GM18520 (cell line): ENCODE results near the gene NKAPD1.
"Not testable (repeated sequence)": the region's sequence is repeated elsewhere in the genome, so short reads cannot be mapped to it uniquely, and the experiment has no call there.

ENCODE experiments used
- ATAC-seq: cut with Tn5 transposase; IDR thresholded peaks from one replicate; pipeline ENCODE4 v1.9.1; 2021; ENCODE audit not compliant: unreplicated experiment

NKAPD1 gene

GRCh38 chr11:112073941-112074811 is at the start of gene NKAPD1, which contains the start of gene PIH1D2:
TSS of gene NKAPD1 (plus strand) at chr11:112074299. CDS start at chr11:112075575, 1,276 bp downstream.
TSS of gene PIH1D2 (minus strand) at chr11:112074017. CDS start at chr11:112073174, 843 bp downstream.
- peak; percentile 55 for ATAC-seq

GRCh38 chr11:112024773-112025678 is 49.1 kb upstream of the NKAPD1 start, which contains the start of gene DLAT:
TSS of gene DLAT (plus strand) at chr11:112025408. CDS start at chr11:112025473, 65 bp downstream.
- peak; percentile 70 for ATAC-seq

- no peak for ATAC-seq
Measured at GRCh38 chr11:112025707-112026106, 48.4 kb upstream of the NKAPD1 start.

- ATAC-seq = not testable (repeated sequence)
Measured at GRCh38 chr11:112026784-112027410, 47.2 kb upstream of the NKAPD1 start.

- ATAC-seq = no peak
Measured at GRCh38 chr11:112029460-112029859, 44.6 kb upstream of the NKAPD1 start.

- ATAC-seq = no peak
Measured at GRCh38 chr11:112033902-112034301, 40.2 kb upstream of the NKAPD1 start.

- ATAC-seq = no peak
Measured at GRCh38 chr11:112037527-112037926, 36.6 kb upstream of the NKAPD1 start.

- ATAC-seq = no peak
Measured at GRCh38 chr11:112042161-112042960, 31.7 kb upstream of the NKAPD1 start.

GRCh38 chr11:112042961-112043304 is 31.2 kb upstream of the NKAPD1 start:
- no peak for ATAC-seq

- ATAC-seq = no peak
Measured at GRCh38 chr11:112044961-112045360, 29.1 kb upstream of the NKAPD1 start.

- not testable (repeated sequence) for ATAC-seq
Measured at GRCh38 chr11:112046647-112047046, 27.5 kb upstream of the NKAPD1 start.

- not testable (repeated sequence) for ATAC-seq
Measured at GRCh38 chr11:112048256-112048655, 25.8 kb upstream of the NKAPD1 start.

GRCh38 chr11:112049777-112050176 is 24.3 kb upstream of the NKAPD1 start:
- ATAC-seq = no peak

- ATAC-seq = peak; percentile 77
Measured at GRCh38 chr11:112050721-112051120, 23.4 kb upstream of the NKAPD1 start.

- ATAC-seq = no peak
Measured at GRCh38 chr11:112051768-112052167, 22.3 kb upstream of the NKAPD1 start.

- no peak for ATAC-seq
Measured at GRCh38 chr11:112057170-112057569, 16.9 kb upstream of the NKAPD1 start.

- ATAC-seq = no peak
Measured at GRCh38 chr11:112058103-112058502, 16.0 kb upstream of the NKAPD1 start.

- no peak for ATAC-seq
Measured at GRCh38 chr11:112062923-112063322, 11.2 kb upstream of the NKAPD1 start.

GRCh38 chr11:112082729-112083128 is 8.6 kb downstream of the NKAPD1 start:
- ATAC-seq = no peak

GRCh38 chr11:112085822-112086421 is 11.8 kb downstream of the NKAPD1 start:
- peak; percentile 23 for ATAC-seq
